HG03066 (cell line): ENCODE data around the gene ARL4D.
"Not testable (repeated sequence)": the region's sequence is repeated elsewhere in the genome, so short reads cannot be mapped to it uniquely, and the experiment has no call there.

ENCODE experiments used
- ATAC-seq: cut with Tn5 transposase; IDR thresholded peaks from one replicate; pipeline ENCODE4 v1.9.1; 2021; ENCODE audit warnings: low read depth; ENCODE audit not compliant: unreplicated experiment

The ARL4D gene

GRCh38 chr17:43398724-43399595, at the start of gene ARL4D:
Gene ARL4D (plus strand): TSS chr17:43398993. CDS start chr17:43399733, 740 bp downstream.
- ATAC-seq, result no peak

- ATAC-seq, result no peak
Observed at GRCh38 chr17:43349142-43349541, 49.7 kb upstream of the ARL4D start.

- no peak for ATAC-seq
Observed at GRCh38 chr17:43350888-43351361, 47.9 kb upstream of the ARL4D start.

- no peak for ATAC-seq
Observed at GRCh38 chr17:43351691-43352090, 47.1 kb upstream of the ARL4D start.

GRCh38 chr17:43352579-43353331, 46.0 kb upstream of the ARL4D start:
- no peak for ATAC-seq

GRCh38 chr17:43353393-43353792, 45.4 kb upstream of the ARL4D start:
- ATAC-seq, result no peak

- ATAC-seq, result no peak
Observed at GRCh38 chr17:43354371-43354770, 44.4 kb upstream of the ARL4D start.

GRCh38 chr17:43356450-43356849, 42.3 kb upstream of the ARL4D start:
- ATAC-seq, result no peak

GRCh38 chr17:43356999-43357398, 41.8 kb upstream of the ARL4D start:
- ATAC-seq, result no peak

GRCh38 chr17:43359469-43360110, 39.2 kb upstream of the ARL4D start:
- ATAC-seq, result no peak

- peak; percentile 22 for ATAC-seq
Observed at GRCh38 chr17:43360376-43360738, 38.4 kb upstream of the ARL4D start.

GRCh38 chr17:43360739-43361505, 37.9 kb upstream of the ARL4D start:
- peak; percentile 65 for ATAC-seq

GRCh38 chr17:43363181-43363925, 35.4 kb upstream of the ARL4D start:
- ATAC-seq, result no peak

GRCh38 chr17:43363926-43364285, 34.9 kb upstream of the ARL4D start:
- ATAC-seq, result no peak

- no peak for ATAC-seq
Observed at GRCh38 chr17:43365356-43365755, 33.4 kb upstream of the ARL4D start.

- ATAC-seq, result not testable (repeated sequence)
Observed at GRCh38 chr17:43365921-43366320, 32.9 kb upstream of the ARL4D start.

- no peak for ATAC-seq
Observed at GRCh38 chr17:43366891-43367736, 31.7 kb upstream of the ARL4D start.

- no peak for ATAC-seq
Observed at GRCh38 chr17:43367737-43368242, 31.0 kb upstream of the ARL4D start.
